EH (cell line): Measurements from ENCODE around the gene CDC40.
A peak's percentile ranks its signal among the peaks of the same experiment; 100 is the strongest.

ENCODE experiments used
- DNase-seq: peaks from one replicate; pipeline ENCODE4 v3.0.0-alpha.2; 2015; ENCODE audit warnings: low read depth

CDC40 gene

GRCh38 chr6:110271732-110272022 lies 91.5 kb downstream of the CDC40 start:
- DNase-seq: no peak

GRCh38 chr6:110272781-110273180 lies 92.6 kb downstream of the CDC40 start:
- DNase-seq: peak; percentile 28

- no peak for DNase-seq
Observed at GRCh38 chr6:110277100-110277665, 97.0 kb downstream of the CDC40 start.
